Endothelial cell of umbilical vein (primary cell): ENCODE results near the gene COX10. TPM values are rescaled to one million over a fixed set of nuclear protein-coding genes. Genes with fewer than 3 reads are reported as not detected.

Source experiments
- BruUV-seq: library from RNA; stranded (reverse); fragments of 400-500 nt; replicated peaks from 2 replicates; lab custom pipeline; 2021; lab: Mats Ljungman, UMichigan
- CTCF ChIA-PET: fragments of 300-600, 350-600 bp; sonication (Branson Sonifier 250); formaldehyde crosslinking; loops from one replicate; lab custom pipeline; 2021; ENCODE audit warnings: antibody characterized with exemption, inconsistent platforms; lab: Charles Lee
- POLR2A ChIA-PET: fragments of 300-600, 350-600 bp; sonication (Branson Sonifier 250); formaldehyde crosslinking; loops from one replicate; lab custom pipeline; 2021; ENCODE audit warnings: antibody characterized with exemption, inconsistent platforms; lab: Charles Lee
- DNase-seq: peaks from one replicate; pipeline ENCODE4 v3.0.0-alpha.2; 2011; ENCODE audit warnings: low read depth, low spot score
- FAIRE-seq: peaks from 2 replicates; lab custom pipeline; 2011; peaks lifted over from hg19 to GRCh38; lab: Jason Lieb, UNC
- H2AFZ ChIP-seq: 2 replicates; pipeline ENCODE4 v1.6.0; 2012; ENCODE audit warnings: low read depth, low read length, control low read depth, inconsistent platforms
- H3K27ac ChIP-seq: 2 replicates; pipeline ENCODE4 v1.5.1; 2011; ENCODE audit warnings: low read depth, mild to moderate bottlenecking, control low read depth, low read length, moderate library complexity; ENCODE audit not compliant: insufficient read depth
- H3K27me3 ChIP-seq, 2 experiments: 2 replicates each; pipeline versions ENCODE4 v1.6.0 to v1.6.1; 2011; ENCODE audit warnings: low read length in 2 of 2, mixed read lengths in 1 of 2; ENCODE audit not compliant: control insufficient read depth in 2 of 2, insufficient read depth in 2 of 2
- H3K36me3 ChIP-seq, 2 experiments: 2 replicates in 1 of 2; 3 replicates in 1 of 2; pipeline ENCODE4 v1.5.1; 2011; ENCODE audit warnings: low read length in 2 of 2, mild to moderate bottlenecking in 1 of 2, moderate library complexity in 1 of 2; ENCODE audit not compliant: control insufficient read depth in 2 of 2, insufficient read depth in 2 of 2; ENCODE audit errors: extremely low read depth in 1 of 2
- H3K4me1 ChIP-seq: 3 replicates; pipeline ENCODE4 v1.5.1; 2011; ENCODE audit warnings: mild to moderate bottlenecking, low read length; ENCODE audit not compliant: control insufficient read depth, insufficient read depth; ENCODE audit errors: extremely low read depth
- H3K4me2 ChIP-seq: 2 replicates; pipeline ENCODE4 v1.6.1; 2011; ENCODE audit warnings: low read length, control low read depth, mixed read lengths; ENCODE audit not compliant: insufficient read depth
- H3K4me3 ChIP-seq, 3 experiments: fragments of 200-600 bp in 1 of 3; sonication (generic), shearing (Covaris generic) in 1 of 3; replicated peaks in 1 of 3; 2 replicates each; pipeline ENCODE4 v1.5.1; 2011 to 2016; ENCODE audit warnings: control low read depth in 3 of 3, low read length in 3 of 3, mild to moderate bottlenecking in 2 of 3, inconsistent platforms in 1 of 3, low read depth in 1 of 3, moderate library complexity in 1 of 3; ENCODE audit not compliant: insufficient read depth in 1 of 3
- H3K79me2 ChIP-seq: 2 replicates; pipeline ENCODE4 v1.6.0; 2012; ENCODE audit warnings: low read length, inconsistent platforms; ENCODE audit not compliant: control insufficient read depth, insufficient read depth
- H3K9ac ChIP-seq: replicated peaks from 2 replicates; pipeline ENCODE3; 2011; ENCODE audit warnings: low read length, control low read depth; ENCODE audit not compliant: insufficient read depth; ENCODE audit errors: extremely low read depth
- H3K9me1 ChIP-seq: replicated peaks from 3 replicates; pipeline ENCODE4 v1.6.0; 2011; ENCODE audit warnings: mild to moderate bottlenecking, low read length; ENCODE audit not compliant: control insufficient read depth, insufficient read depth; ENCODE audit errors: extremely low read depth
- H3K9me3 ChIP-seq: replicated peaks from 2 replicates; pipeline ENCODE4 v1.5.1; 2012; ENCODE audit warnings: low read length, inconsistent platforms; ENCODE audit not compliant: control insufficient read depth, insufficient read depth
- H4K20me1 ChIP-seq: replicated peaks from 2 replicates; pipeline ENCODE3; 2011; ENCODE audit warnings: mild to moderate bottlenecking, low read length; ENCODE audit not compliant: control insufficient read depth, insufficient read depth; ENCODE audit errors: extremely low read depth
- CTCF ChIP-seq, 2 donors: IDR thresholded peaks; 1 replicate in 1 of 2; 2 replicates in 1 of 2; pipeline ENCODE4 v1.5.1; 2011; ENCODE audit warnings: low read length in 2 of 2, mild to moderate bottlenecking in 2 of 2, moderate library complexity in 2 of 2, control low read depth in 1 of 2, inconsistent platforms in 1 of 2, low read depth in 1 of 2; ENCODE audit not compliant: insufficient read depth in 1 of 2; ENCODE audit errors: extremely low read depth in 1 of 2
- EZH2 ChIP-seq: IDR thresholded peaks from 2 replicates; pipeline ENCODE4 v1.6.1; 2012; ENCODE audit warnings: borderline replicate concordance, low read depth, mild to moderate bottlenecking, moderate library complexity, low read length, inconsistent platforms; ENCODE audit not compliant: severe bottlenecking
- FOS ChIP-seq: IDR thresholded peaks from 2 replicates; pipeline ENCODE4 v1.6.1; 2011; ENCODE audit warnings: mild to moderate bottlenecking, low read length, moderate library complexity, borderline replicate concordance; ENCODE audit not compliant: insufficient read depth
- GATA2 ChIP-seq: IDR thresholded peaks from 2 replicates; pipeline ENCODE4 v1.7.0; 2011; ENCODE audit warnings: low read depth, mild to moderate bottlenecking, moderate library complexity, mixed read lengths, low read length; ENCODE audit not compliant: insufficient read length, insufficient read depth
- JUN ChIP-seq: IDR thresholded peaks from 2 replicates; pipeline ENCODE4 v1.6.1; 2011; ENCODE audit warnings: borderline replicate concordance, low read depth; ENCODE audit not compliant: insufficient read length, insufficient read depth
- MAX ChIP-seq: IDR thresholded peaks from 2 replicates; pipeline ENCODE4 v1.6.1; 2011; ENCODE audit not compliant: insufficient read depth, insufficient read length
- MYC ChIP-seq: IDR thresholded peaks from one replicate; pipeline ENCODE4 v1.6.1; 2011; ENCODE audit warnings: mild to moderate bottlenecking, low read depth, low read length
- POLR2A ChIP-seq: IDR thresholded peaks from 2 replicates; pipeline ENCODE4 v1.6.1; 2012; ENCODE audit warnings: low read depth, mild to moderate bottlenecking, control low read depth, low read length
- POLR2AphosphoS5 ChIP-seq: IDR thresholded peaks from 2 replicates; pipeline ENCODE4 v1.6.1; 2012; ENCODE audit warnings: low read depth, mild to moderate bottlenecking, control low read depth, low read length, moderate library complexity; ENCODE audit not compliant: insufficient read depth
- dilution Hi-C: fragments of 300-500 bp; cut with MboI; formaldehyde crosslinking; loops from one replicate; pipeline ENCODE4 v1.15.0; 2019; ENCODE audit warnings: low sequenced_read_pairs; ENCODE audit not compliant: extremely low pct_ligation_motif_present
- intact Hi-C: fragments of 100-400 bp; cut with micrococcal nuclease; formaldehyde crosslinking; loops from one replicate; pipeline ENCODE4 v1.10.0; 2022
- polyA plus RNA-seq, 4 experiments: library from polyadenylated mRNA; depleted of rRNA in 3 of 4; stranded (reverse) in 3 of 4; unstranded in 1 of 4; fragments of >200 nt; gene quantifications; 2 replicates each; pipeline versions ENCODE4 v1.2.1 to v1.2.3, GENCODE V29; 2011 to 2012; ENCODE audit warnings: missing spikeins in 1 of 4
- total RNA-seq: library from RNA; stranded (reverse); gene quantifications from 2 replicates; pipeline ENCODE4 v1.2.3, GENCODE V29; 2021

COX10 gene
- total and polyA plus RNA-seq, 2 donors (not counting 3 experiments of a cell fraction or from before 2014, with no cell fraction given), result 9.8 to 12.1 TPM

GRCh38 chr17:14057591-14057990, 11.7 kb upstream of the COX10 start:
- H3K79me2 ChIP-seq, result no peaks in the 10 kb centered on the region
- H3K4me1 ChIP-seq, result peaks cover 16% of the 10 kb centered on the region
- H3K9ac ChIP-seq, result no peak overlapping the region
- no peak for FAIRE-seq
- ChIA-PET POLR2A (no interaction called here), CTCF (interaction anchor here (1.0 kb wide), 1 partner anchor 9 kb away, joined by 4 read pairs; no protein-coding TSS in a partner anchor)
- TF ChIP-seq POLR2A (no peak), EZH2 (no peak), POLR2AphosphoS5 (no peak), MYC (no peak), JUN (no peak), CTCF (IDR thresholded peaks at IDR 0.05; ENCODE audit: extremely low read depth in 1 of 2, insufficient read depth in 1 of 2, low read depth in 1 of 2, low read length in 2 of 2) (no peak), MAX (no peak), FOS (no peak), GATA2 (no peak)
- no peaks in the 10 kb centered on the region for H3K36me3 ChIP-seq
- no peak overlapping the region for H3K4me2 ChIP-seq
- H3K27ac ChIP-seq, result no peak overlapping the region
- H3K9me1 ChIP-seq, result no peaks in the 10 kb centered on the region
- no peaks in the 10 kb centered on the region for H4K20me1 ChIP-seq
- H2AFZ ChIP-seq, result no peak overlapping the region
- dilution Hi-C loops (no loop called here), intact Hi-C loops (no loop called here)
- no peaks in the 10 kb centered on the region for H3K9me3 ChIP-seq
- no peaks in the 10 kb centered on the region for H3K27me3 ChIP-seq
- BruUV-seq, result no TSS peak
- no peak overlapping the region for H3K4me3 ChIP-seq
- no peak for DNase-seq
